HG03175 (cell line): ENCODE data around the gene APBB3.
"Not testable (repeated sequence)": the region's sequence is repeated elsewhere in the genome, so short reads cannot be mapped to it uniquely, and the experiment has no call there.

Source experiments
- ATAC-seq: cut with Tn5 transposase; IDR thresholded peaks from one replicate; pipeline ENCODE4 v1.9.1; 2021; ENCODE audit warnings: mild to moderate bottlenecking, moderate library complexity; ENCODE audit not compliant: unreplicated experiment

Gene APBB3

GRCh38 chr5:140564196-140565023, at the start of gene APBB3, which contains the start of gene SLC35A4:
Gene APBB3, minus strand, starts transcription at chr5:140564598. Its CDS starts 353 bp downstream, at chr5:140564245.
Gene SLC35A4, plus strand, starts transcription at chr5:140564828. Its CDS starts 2,342 bp downstream, at chr5:140567170.
- peak; percentile 89 for ATAC-seq

- no peak for ATAC-seq
These were observed 46.7 kb upstream of the APBB3 start for GRCh38 chr5:140611020-140611521.

GRCh38 chr5:140609126-140609525, 44.7 kb upstream of the APBB3 start:
- ATAC-seq = no peak

GRCh38 chr5:140608722-140609121, 44.3 kb upstream of the APBB3 start:
- no peak for ATAC-seq

GRCh38 chr5:140607031-140607430, 42.6 kb upstream of the APBB3 start:
- ATAC-seq = no peak

GRCh38 chr5:140605879-140606278, 41.5 kb upstream of the APBB3 start:
- no peak for ATAC-seq

- ATAC-seq = no peak
These were observed 39.3 kb upstream of the APBB3 start for GRCh38 chr5:140603734-140604133.

GRCh38 chr5:140603446-140603698, 39.0 kb upstream of the APBB3 start:
- ATAC-seq = not testable (repeated sequence)

- no peak for ATAC-seq
These were observed 37.7 kb upstream of the APBB3 start for GRCh38 chr5:140602147-140602546.

- no peak for ATAC-seq
These were observed 35.7 kb upstream of the APBB3 start for GRCh38 chr5:140600096-140600495.

GRCh38 chr5:140598836-140599235, 34.4 kb upstream of the APBB3 start:
- no peak for ATAC-seq

- ATAC-seq = no peak
These were observed 31.9 kb upstream of the APBB3 start for GRCh38 chr5:140596321-140596741.

- no peak for ATAC-seq
These were observed 31.3 kb upstream of the APBB3 start for GRCh38 chr5:140595538-140596300.

- ATAC-seq = no peak
These were observed 29.8 kb upstream of the APBB3 start for GRCh38 chr5:140594169-140594568.

- not testable (repeated sequence) for ATAC-seq
These were observed 28.7 kb upstream of the APBB3 start for GRCh38 chr5:140593070-140593469.

GRCh38 chr5:140591747-140592372, 27.5 kb upstream of the APBB3 start:
- no peak for ATAC-seq

- no peak for ATAC-seq
These were observed 26.5 kb upstream of the APBB3 start for GRCh38 chr5:140590861-140591260.

- no peak for ATAC-seq
These were observed 24.1 kb upstream of the APBB3 start for GRCh38 chr5:140588311-140589070.

- ATAC-seq = no peak
These were observed 23.1 kb upstream of the APBB3 start for GRCh38 chr5:140587495-140587894.

GRCh38 chr5:140579188-140579747, 14.9 kb upstream of the APBB3 start:
- ATAC-seq = not testable (repeated sequence)
